ENCODE measurements around the gene NRDC.

The NRDC gene, protein sequence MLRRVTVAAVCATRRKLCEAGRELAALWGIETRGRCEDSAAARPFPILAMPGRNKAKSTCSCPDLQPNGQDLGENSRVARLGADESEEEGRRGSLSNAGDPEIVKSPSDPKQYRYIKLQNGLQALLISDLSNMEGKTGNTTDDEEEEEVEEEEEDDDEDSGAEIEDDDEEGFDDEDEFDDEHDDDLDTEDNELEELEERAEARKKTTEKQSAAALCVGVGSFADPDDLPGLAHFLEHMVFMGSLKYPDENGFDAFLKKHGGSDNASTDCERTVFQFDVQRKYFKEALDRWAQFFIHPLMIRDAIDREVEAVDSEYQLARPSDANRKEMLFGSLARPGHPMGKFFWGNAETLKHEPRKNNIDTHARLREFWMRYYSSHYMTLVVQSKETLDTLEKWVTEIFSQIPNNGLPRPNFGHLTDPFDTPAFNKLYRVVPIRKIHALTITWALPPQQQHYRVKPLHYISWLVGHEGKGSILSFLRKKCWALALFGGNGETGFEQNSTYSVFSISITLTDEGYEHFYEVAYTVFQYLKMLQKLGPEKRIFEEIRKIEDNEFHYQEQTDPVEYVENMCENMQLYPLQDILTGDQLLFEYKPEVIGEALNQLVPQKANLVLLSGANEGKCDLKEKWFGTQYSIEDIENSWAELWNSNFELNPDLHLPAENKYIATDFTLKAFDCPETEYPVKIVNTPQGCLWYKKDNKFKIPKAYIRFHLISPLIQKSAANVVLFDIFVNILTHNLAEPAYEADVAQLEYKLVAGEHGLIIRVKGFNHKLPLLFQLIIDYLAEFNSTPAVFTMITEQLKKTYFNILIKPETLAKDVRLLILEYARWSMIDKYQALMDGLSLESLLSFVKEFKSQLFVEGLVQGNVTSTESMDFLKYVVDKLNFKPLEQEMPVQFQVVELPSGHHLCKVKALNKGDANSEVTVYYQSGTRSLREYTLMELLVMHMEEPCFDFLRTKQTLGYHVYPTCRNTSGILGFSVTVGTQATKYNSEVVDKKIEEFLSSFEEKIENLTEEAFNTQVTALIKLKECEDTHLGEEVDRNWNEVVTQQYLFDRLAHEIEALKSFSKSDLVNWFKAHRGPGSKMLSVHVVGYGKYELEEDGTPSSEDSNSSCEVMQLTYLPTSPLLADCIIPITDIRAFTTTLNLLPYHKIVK

GRCh38 chr1:51878616-51879336, at the start of gene NRDC:
Gene NRDC (minus strand): TSS chr1:51878727. CDS start chr1:51878615, 112 bp downstream.
- in situ Hi-C loops (cut with MboI; ENCODE audit: low sequenced_read_pairs) = no loop called here

GRCh38 chr1:51927029-51927428, 48.5 kb upstream of the NRDC start:
- in situ Hi-C loops (cut with MboI; ENCODE audit: low sequenced_read_pairs) = no loop called here

DNA sequence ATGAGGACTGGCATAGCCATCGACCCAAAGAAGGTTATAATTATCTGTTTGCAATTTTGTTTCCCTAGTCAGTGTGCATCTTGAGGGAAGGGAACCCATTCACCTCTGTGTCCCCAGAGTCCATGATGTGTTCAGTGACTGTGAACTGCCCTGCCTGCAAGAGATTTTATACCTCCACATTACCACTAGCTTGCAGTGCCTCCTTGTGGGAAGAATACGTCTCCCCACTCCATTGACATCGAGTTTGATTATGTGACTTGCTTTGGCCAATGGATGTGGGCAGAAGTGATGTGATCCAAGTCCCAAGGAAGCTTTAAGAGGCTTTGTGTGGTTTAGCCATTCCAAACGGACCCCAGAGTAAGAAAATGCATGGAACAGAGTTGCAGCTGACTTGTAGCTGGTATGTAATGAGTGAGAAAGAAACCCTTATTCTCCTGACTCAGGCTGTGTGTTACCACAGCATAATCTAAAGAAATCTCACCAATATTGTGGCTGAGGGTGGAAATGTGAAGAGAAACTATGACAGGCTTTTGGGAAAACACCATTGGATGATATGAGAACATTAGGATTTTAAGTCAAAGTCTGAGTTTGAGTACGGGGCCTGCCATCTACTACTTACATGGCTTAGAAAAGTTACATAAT, 47.8 kb upstream of the NRDC start:
- in situ Hi-C loops (cut with MboI; ENCODE audit: low sequenced_read_pairs) = no loop called here

DNA sequence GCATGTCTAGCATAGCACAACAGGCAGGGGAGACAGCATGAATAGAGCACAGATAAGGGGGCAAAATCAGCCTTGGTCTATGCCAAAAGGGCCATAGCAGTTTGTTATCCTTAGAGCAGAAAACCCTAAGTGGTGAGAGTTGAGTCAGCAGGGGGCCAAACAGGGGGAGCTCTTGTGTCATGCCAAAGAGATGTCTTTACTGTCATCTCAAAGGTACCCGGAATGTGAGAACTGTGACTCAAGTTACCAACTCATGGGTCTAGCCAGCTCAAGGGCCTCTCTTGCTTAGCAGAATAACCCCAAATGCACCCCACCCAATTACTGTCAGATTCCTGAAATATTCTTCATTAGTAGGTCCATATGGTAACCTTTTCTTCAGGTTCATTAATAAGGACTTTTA, 45.9 kb upstream of the NRDC start:
- in situ Hi-C loops (cut with MboI; ENCODE audit: low sequenced_read_pairs) = no loop called here

GRCh38 chr1:51922040-51922439, 43.5 kb upstream of the NRDC start:
- in situ Hi-C loops (cut with MboI; ENCODE audit: low sequenced_read_pairs) = no loop called here

DNA sequence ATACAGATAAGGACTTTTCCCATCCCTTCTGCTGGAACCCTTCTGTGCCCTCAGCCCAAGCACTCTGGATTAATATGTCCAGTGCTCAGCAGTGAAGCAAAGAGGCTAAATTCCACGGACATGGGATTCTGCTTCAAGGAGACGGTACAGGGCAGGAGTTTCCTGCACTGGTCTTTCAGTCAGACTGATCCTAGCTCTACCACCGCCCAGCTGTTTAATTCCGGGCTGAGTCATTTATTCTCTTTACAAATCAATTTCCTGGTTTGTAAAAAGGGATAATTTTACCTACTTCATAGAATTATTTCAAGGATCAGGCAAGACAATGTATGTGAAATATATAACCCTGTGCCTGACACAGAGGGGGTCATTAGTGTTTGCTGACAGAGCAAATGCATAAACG, 41.6 kb upstream of the NRDC start:
- in situ Hi-C loops (cut with MboI; ENCODE audit: low sequenced_read_pairs) = no loop called here

- in situ Hi-C loops (cut with MboI; ENCODE audit: low sequenced_read_pairs) = no loop called here
Measured at GRCh38 chr1:51919684-51920083, 41.2 kb upstream of the NRDC start.

DNA sequence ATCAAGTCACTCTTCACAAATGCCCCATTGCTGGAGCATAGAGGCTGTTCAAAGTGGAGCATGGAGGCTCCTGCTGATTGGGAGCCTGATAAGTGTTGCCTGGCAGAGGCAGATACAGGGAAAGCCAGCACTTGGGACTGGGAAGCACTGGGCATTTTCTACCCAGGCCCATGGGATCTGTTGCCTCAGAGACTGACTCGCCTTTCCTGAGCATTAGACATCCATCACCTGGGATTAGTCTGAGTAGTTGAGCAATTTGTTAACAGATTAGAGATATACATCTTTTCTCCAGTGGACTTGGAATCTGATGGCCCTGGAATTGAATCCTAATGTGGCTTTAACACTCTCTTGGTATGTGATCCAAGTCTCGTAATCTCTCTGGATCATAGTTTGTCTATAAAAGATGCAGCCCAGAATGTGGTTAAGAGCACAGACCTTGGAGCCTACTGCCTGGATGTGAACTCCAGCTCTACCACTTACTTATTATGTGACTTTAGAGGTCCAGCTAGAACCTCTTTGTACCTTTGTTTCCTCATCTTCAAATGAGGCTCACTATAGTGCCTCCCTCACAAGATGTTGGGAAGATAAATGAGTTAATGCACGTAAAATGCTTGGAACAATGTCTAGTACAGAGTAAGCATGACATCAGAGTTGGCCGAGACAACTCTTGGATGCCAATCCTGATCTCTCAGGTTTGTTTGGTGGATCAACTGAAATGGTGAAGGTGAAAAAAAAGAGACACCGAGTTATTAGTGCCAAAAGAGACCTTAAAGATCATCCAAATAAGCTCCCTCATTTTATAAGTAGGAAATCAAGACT, 38.3 kb upstream of the NRDC start:
- in situ Hi-C loops (cut with MboI; ENCODE audit: low sequenced_read_pairs) = no loop called here

GRCh38 chr1:51915951-51916350, 37.4 kb upstream of the NRDC start:
- in situ Hi-C loops (cut with MboI; ENCODE audit: low sequenced_read_pairs) = no loop called here

DNA sequence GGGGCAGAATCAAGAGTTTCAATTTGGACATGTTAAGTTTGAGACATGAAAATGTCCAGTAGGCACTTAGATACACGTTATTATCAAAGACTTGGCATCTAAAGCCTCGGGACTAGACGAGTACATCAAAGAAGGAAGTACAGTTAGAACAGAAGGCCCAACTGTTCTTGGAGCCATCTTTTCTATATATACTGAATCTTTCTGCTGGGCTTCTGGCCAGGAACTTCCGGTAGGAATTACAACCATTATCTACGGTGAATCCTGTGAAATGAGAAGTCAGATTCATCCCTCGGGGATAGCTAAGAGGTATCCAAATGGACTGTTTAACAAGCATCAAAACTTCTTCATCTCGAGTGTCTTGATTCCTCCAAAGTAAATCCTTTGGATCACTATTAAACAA, 34.4 kb upstream of the NRDC start:
- in situ Hi-C loops (cut with MboI; ENCODE audit: low sequenced_read_pairs) = no loop called here

GRCh38 chr1:51910221-51911000, 31.9 kb upstream of the NRDC start:
- in situ Hi-C loops (cut with MboI; ENCODE audit: low sequenced_read_pairs) = no loop called here

- in situ Hi-C loops (cut with MboI; ENCODE audit: low sequenced_read_pairs) = no loop called here
Measured at GRCh38 chr1:51908499-51908898, 30.0 kb upstream of the NRDC start.

DNA sequence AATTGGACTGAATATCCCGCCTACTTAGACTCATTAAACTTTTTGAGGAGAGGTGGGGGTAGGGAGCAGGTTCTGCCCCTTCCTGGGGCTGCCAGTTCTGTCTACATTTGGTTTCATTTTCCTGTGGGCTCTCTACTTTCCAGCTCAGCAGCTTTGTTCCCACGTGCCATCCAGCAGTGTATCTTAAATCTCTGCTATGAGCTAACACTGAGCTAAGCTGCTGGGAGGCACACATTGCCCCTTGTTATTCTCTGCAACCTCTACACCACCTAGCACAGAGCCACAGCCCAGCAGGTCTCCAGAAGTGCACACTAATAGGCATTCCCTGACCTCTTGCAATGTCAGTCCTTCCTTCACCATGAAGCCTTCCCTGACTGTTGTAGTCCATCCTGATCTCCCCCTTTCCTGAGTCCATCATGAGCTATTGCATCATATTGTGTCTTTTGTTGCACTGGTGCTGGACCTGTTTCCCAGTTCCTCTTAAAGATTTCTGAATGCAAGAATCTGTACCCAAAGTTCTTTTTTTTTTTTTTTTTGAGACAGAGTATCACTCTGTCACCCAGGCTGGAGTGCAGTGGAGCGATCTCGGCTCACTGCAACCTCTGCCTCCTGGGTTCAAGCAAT, 28.7 kb upstream of the NRDC start:
- in situ Hi-C loops (cut with MboI; ENCODE audit: low sequenced_read_pairs) = no loop called here

- in situ Hi-C loops (cut with MboI; ENCODE audit: low sequenced_read_pairs) = no loop called here
Measured at GRCh38 chr1:51906306-51907078, 28.0 kb upstream of the NRDC start.

GRCh38 chr1:51902456-51902855, 23.9 kb upstream of the NRDC start:
- in situ Hi-C loops (cut with MboI; ENCODE audit: low sequenced_read_pairs) = no loop called here

GRCh38 chr1:51901151-51901550, 22.6 kb upstream of the NRDC start:
- in situ Hi-C loops (cut with MboI; ENCODE audit: low sequenced_read_pairs) = no loop called here

GRCh38 chr1:51899022-51899421, 20.5 kb upstream of the NRDC start:
- in situ Hi-C loops (cut with MboI; ENCODE audit: low sequenced_read_pairs) = no loop called here
